NCI-H526 treated with DMSO at 0.1 percent for 48 hours (cell line): ENCODE results near the gene SH3BGRL.

ENCODE experiments used
- DNase-seq: peaks from one replicate; lab custom pipeline; 2025; lab: John Stamatoyannopoulos, UW

The SH3BGRL gene

DNA sequence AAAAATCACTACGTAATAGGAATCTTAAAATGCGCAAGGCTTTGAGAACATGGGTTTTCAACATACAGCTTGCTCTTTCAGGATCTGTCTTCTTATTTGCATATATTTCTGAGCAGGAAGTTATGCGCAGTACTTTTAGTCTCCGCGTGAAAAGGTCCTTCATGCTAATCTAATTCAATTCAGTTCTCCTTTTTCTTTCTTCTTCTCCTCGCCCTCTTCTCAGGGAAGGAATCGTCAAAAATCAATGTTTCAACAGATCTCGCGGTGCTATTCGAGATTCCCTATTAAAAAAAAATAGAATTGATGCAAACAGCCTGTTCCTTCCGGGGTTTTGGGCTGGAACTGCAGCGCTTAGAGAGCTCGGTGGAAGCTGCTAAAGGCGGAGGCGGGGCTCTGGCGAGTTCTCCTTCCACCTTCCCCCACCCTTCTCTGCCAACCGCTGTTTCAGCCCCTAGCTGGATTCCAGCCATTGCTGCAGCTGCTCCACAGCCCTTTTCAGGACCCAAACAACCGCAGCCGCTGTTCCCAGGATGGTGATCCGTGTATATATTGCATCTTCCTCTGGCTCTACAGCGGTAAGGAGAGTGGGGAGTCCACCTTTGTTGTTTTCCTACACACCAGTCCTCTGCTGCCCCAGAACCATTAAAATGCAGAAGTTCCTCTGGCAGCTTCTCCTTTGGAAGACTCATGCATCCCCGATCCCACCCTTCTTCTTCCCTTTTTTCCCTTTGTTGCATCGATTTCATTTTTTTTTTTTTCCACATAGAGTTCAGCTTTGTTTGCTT, at the start of gene SH3BGRL, which contains the start of gene HMGN5:
Gene SH3BGRL, plus strand, starts transcription at position 432 of the 785 bp plus-strand sequence. Its CDS starts 99 bp downstream, at position 531.
Gene HMGN5, minus strand, starts transcription at position 243 of the 785 bp plus-strand sequence. CDS start 80,364 bp downstream, outside the sequence.
- DNase-seq = peak; percentile 74

DNA sequence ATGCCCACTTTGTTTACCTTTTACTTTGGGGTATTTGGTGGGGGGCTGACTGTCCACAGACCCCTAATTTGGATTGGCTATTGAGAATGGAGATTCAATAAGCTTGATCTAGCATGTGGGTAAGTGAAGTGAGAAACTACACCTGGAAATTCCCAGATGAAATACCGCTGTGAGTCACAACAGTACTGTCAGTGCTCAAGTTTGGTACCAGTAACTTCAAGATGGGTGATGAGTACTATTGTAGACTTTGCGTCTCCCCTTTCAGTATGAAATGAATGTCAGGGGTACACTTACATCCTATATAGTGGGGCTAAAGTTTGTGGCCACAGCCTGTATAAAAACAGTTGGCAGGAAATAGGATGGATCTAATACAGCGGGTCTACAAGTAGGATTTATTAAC, 33.5 kb upstream of the SH3BGRL start:
- DNase-seq = no peak

DNA sequence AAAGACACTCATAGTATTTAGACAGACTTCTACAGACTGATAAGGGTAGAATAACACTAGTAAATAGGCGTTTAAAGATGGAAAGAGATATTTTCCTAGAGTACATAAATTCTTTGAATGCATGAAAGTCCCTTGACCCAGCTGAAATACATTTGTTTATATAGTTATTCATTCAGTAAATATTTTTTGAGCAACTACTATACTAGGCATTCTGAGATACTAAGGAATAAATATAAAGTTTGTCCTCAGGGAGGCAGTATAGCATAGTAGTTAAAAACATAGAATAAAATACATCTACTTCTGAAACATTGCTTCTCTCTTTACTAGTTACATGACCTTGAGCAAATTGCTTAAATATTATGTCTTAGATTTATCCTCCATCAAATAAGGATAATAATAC, 27.6 kb upstream of the SH3BGRL start:
- peak; percentile 1 for DNase-seq

DNA sequence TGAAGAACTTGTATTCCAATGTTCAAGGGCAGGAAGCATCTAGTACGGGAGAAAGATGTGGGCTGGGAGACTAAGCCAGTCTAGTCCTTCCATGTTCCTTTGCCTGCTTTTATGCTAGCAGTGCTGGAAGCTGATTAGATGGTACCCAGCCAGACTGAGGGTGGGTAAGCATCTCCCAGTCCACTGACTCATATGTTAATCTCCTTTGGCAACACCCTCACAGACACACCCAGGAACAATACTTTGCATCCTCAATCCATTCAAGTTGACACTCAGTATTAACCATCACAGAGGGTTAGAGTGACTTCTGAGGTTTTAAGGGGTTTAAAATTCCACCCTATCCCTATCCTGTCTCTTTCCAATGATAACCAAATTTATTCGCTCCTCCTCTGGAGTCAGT, 6.6 kb upstream of the SH3BGRL start:
- DNase-seq = no peak

DNA sequence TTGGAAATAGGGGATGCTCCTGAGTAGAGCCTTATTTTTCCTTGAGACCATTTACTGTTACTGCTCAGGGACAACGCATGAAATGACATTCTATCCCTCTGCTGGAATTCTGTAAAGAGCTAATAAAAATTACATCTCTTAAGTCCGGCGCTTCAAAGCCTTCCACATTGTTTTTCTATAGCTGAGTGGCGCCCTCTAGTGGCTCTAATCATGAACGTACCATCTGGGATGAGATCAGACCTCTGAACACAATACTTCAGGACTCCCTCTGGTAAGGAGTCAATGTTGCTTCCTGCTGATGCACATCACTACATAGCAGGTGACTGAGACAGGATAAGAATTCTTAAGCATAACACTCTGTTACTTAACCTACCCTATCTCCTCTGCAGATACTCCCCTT, 6.2 kb upstream of the SH3BGRL start:
- peak; percentile 32 for DNase-seq

DNA sequence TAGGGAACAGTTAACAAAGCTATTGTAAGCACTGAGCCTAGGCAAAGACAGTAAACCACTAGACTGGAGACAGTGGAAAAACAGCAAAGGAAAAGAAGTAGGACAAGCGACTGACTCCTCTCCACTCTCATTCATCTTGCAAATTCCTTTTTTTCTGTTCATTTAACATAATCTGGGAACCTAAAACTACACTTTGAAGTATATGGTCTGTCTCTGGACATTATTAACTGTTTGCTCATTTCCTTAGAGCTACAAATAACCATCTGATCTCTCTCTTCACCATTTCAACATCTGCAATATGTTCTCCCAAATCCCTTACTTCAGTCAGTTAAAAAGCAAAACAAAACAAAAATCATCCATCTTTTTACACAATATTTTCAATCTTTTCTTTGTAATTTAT, 831 bp upstream of the SH3BGRL start:
- no peak for DNase-seq

DNA sequence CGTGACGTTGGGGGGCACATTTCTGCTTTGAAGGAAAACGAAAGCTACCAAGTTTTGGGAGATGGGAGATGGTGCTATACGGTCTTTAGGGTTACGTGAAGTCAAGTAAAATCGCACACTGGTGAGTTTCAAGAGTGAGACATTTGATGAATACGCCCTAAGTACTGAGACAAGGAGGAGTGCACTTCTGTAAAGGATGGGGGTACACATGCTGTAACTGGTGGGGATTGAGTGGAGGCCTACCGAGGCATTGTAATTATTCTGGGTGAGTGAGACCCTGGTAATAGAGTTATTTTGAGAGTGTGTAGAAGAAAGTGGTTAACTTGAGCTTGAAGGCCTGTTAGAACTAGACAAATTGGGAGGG, 536 bp downstream of the SH3BGRL start:
- no peak for DNase-seq

DNA sequence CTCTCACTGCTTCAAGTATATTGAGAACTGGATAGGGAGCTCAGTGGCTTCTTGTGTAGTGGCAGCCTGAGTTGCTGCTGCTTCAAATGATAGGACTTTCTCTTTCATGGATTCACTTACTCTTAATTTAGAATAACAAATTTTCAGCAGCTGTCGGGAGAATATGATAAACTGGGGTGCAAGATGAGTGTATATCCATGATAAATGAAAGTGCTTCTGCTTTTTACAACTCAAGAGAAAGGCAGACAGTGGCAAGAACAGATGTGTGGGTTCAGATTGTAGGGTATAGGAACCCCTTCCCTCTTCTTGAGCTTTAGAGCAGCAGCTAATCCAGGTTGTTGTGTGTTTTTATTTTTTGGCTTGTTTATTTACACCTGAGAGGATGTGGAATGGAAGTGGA, 1.0 kb downstream of the SH3BGRL start:
- no peak for DNase-seq

DNA sequence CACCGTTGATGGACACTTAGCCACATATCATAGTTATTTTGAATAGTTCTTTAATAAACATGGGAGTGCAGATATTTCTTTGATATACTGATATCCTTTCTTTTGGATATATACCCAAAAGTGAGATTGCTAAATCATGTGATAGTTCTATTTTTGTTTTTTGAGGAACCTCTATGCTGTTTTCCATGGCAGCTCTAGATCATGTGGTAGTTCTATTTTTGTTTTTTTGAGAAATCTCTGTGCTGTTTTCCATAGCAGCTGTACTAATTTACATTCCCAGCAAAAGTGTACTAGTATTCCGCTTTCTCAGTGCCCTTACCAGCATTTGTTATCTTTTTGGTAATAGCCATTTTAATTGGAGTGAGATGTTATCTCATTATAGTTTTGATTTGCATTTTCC, 3.6 kb downstream of the SH3BGRL start:
- DNase-seq = peak; percentile 45

DNA sequence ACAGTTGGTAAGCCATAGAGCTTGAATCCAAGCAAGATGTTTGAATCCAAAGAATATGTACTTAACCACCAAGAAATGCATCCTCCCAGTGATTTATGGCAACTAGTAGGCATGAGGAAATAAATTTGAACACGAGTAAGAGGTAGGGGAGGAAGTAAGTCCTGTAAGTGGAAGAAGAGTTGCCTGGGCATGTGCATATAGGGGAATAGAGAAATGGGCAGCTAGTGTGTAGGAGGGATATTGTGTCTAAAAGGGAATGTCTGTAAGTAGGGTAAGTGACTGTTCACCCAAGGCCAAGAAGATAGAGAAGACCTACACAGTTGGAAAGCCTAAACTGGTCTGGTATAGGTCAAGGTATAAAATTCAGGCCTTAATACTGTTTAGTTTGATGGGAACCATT, 4.6 kb downstream of the SH3BGRL start:
- DNase-seq = no peak

DNA sequence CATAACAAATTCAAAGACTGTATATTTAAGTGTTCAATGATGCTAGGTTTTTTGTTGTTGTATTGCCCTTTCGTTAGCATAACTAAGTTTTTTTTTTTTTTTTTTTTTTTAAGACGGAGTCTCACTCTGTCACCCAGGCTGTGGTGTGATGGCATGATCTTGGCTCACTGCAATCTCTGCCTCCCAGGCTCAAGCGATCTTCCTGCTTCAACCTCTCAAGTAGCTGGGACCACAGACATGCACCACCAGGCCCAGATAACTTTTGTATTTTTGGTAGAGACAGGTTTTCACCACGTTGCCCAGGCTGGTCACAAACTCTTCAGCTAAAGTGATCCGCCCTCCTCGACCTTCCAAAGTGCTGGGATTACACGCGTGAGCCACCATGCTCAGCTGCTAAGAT, 7.0 kb downstream of the SH3BGRL start:
- no peak for DNase-seq

DNA sequence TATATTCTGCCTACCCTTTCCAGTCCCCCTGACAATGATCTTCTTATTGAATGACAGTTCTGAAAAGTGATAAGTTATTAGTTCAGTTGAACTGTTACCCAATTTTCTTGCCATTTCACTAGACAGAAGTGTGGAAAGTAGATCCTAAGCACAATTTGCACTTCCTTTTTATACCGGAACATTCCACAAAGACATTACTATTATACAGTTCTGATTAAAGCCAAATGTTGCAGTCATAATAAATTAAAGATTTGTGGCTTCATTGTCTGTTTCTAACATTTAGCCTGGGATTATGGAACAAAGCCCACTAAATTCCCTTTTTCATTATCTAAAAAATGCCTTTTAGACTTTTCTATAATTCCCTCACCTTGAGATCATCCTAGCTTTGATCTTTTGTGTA, 13.8 kb downstream of the SH3BGRL start:
- DNase-seq = no peak

DNA sequence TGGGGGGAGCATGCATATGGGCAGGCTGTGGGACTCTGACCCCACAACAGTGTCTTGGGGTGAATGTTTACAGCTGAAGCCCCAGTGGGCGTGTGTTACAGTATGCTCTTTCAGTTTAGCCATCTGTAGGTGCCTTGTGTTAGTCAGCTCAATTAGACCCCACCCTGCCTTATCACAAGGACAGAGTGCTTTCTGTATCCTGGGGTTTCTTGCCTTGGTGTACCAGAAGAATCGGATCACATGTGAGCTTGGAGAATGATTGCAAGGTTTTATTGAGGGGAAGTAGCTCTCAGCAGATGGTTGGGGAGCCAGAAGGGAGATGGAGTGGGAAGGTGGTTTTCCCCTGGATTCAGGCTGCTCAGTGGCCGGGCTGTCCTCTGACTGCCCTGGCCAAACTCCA, 27.3 kb downstream of the SH3BGRL start:
- DNase-seq = no peak

DNA sequence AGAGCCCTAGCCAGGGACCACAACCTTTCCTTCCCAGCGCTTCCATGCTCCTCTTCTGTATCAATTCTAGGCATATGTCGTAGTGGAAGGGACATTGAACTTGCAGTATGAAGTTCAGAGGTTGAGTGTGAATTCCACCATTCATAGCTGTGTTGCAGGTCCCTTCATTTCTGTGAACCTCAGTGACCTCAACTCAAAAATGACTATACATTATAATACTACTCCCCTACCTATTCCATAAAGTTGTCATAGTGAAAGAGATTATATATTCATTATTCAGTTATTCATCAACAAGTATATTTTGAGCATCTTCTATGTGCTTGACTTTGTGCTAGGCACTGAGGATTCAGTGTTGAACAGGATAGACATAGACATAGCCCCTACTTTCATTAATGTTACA, 28.0 kb downstream of the SH3BGRL start:
- no peak for DNase-seq

DNA sequence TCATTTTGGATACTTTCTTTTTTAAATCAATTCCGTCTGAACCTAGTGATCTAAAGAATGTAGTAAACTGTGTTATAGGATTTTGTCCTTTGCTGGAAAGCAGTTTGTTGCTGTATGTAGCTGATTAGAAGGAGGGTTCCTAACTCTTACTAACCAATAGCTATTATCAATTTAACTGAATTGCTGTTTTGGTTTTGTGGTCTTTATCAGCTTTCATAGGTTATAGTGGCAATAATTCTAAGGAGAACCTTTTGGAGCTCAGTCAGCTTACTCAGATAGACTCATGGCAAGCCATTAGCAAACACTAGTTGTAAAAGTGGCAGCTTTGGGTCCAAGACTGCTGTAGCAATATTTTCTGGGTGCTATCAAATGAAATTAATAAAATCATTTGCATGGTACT, 29.6 kb downstream of the SH3BGRL start:
- DNase-seq = no peak

DNA sequence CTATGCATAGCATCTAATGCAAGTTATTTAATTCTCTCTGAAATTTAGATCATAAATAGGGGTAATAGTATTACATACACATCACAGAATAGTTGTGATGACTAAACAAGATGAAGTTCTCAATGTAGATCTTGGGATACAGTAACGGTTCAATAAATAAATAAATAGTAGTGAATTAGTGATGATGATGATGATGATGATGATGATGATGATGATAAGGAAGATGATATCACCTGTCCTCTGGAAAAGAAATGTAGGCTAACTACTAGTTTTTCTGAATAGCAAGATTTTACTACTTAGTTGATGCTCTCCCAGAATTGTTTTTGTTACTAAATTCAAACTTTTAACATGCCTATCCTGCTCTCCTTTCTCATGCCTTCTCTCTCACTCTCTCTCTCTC, 30.3 kb downstream of the SH3BGRL start:
- DNase-seq = no peak

DNA sequence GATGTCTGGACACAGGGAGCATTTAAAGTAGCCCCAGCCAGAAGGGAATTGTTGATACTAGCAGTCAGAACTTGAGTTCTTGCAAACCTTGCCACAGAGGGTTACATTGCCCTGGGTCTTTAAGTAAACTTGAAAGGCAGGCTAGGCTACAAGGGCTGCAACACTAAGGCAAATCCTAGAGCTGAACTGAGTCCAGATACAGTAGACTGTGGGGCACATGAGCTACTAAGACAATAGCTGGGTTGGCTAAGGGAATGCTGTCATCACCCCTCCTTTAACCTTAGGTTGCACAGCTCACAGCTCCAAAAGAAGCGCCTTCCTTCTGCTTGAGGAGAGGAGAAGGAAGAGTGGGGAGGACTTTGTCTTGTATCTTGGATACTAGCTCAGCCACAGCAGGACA, 35.6 kb downstream of the SH3BGRL start:
- DNase-seq = no peak

DNA sequence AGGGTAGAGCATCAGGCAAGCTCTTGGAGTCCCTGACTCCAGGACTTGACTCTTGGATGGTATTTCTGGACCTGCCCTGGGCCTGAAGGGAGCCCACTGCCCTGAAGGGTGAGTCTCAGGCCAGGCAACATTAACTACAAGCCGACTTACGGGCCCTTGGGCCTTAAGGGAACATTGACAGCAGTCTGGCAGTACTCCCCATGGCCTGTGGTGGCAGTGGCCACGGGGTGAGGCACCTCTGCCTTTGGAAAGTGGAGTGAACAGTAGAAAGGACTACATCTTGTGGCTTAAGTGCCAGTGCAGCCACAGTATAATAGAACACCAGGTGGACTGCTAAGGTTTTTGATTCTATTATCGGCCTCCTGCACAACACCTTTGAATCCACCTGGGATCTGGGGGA, 36.3 kb downstream of the SH3BGRL start:
- DNase-seq = no peak

DNA sequence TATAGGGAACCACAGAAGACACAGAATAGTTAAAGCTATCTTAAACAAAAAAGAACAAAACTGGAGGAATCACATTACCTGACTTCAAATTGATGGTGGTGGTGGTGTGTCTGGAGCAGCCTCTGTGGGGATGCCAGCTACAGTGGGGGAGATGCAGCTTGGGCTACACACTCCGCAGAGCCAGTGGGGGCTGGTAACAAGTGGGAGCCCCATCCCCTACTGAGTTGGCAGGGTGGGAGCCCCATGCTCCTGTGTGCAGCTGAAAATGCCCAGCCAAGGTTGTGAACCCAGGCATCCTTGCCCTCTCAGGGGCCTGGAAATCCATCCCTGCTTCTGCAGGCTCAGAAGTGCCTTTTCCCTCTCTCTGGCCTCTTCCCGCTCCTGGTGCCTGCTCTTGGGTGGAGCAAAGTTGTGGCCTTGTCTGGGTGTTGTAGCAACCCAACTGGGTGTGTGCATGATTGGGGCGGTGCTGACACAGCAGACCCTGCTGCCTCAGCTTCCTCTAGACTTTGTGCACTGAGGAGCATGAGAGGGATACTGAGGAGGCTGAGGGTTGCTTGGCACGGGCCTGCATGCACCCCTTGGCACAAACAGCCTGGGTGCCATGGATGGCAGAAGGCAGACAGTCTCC, 38.9 kb downstream of the SH3BGRL start:
- DNase-seq = no peak

DNA sequence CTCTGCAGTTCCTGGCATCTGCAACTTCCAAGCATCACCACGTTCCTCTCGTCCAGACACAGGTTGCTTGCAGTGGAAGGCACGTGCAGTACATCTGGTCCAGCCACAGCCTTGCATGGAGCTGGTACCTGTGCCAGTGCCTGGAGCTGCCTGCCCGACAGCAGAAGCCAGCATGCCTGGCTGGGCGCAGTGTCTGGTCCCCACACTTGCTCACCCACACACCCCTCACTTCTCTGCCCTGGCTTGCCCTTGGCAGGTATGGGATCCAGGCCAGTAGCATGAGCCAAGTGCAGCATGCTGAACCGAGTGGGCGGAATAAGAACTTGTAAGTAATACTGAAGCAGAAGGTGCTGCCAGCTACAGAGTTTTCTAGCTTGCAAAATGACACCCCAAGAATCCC, 39.9 kb downstream of the SH3BGRL start:
- no peak for DNase-seq

DNA sequence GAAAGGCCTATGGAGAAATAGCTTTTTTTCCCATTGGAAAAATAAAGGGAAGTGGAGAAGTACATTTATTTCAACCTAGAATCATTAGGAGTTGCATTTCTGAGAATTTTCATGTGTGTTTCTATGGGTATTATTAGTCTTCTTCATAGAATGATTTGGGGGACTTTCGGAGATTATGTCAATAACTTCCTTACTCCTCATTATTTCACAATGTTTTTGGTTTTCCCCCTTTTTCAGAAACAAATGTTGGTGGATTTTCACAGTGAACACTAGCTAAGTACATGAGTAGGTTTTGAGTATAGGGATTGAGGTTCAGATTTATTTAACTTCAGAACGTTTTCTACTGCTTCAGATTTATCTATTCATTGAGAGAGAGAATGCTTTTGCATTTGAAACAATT, 54.0 kb downstream of the SH3BGRL start:
- DNase-seq = no peak

DNA sequence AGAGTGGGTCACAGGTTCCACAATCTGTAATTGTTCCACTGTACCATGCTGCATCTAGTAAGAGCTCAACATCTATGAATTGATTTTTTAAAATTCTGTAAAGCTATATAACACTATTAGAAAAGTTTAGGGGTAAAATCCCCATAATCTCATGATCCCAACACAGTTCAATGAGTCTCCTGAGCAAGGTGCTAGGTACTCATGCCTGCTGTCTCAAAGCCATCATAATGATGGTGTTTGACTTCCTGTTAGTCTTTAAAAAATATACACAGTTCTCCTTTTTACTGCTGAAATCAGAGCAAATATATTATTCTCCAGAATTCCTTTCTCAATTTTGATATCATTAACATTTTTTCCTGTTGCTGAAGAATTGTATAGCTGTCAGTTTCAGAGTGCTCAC, 55.9 kb downstream of the SH3BGRL start:
- DNase-seq = no peak

DNA sequence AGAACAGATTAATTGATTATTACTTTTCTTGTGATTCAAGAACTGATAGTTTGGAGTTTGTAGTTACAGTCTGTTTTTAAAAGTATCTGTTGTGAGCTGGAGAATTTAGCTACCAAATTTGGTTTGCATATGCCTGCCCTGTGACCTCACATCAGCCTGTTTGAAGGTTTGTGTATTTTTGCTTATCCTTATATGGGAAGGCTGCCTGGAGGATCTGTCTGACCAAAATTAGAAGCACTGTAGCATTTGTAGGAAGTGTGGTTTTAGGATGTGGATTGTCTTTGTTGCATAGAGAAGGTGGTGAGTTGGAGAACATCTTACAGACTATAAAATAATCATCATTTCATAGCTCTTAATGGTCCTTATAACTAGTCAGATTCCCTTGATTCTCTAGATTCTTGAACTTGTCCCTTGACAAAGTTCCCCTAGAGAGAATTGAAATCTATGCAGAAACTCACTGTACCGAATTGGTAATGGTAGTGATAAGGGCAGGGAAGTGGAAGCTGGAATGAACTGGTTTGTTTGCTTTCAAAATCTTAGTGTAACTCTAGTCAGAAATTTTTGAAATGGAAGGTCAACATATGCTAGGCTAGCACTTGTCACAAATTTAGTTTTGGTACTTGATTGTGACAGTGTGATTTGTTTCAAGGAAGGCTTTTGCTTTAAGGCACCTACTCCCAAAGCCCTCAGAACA, 57.3 kb downstream of the SH3BGRL start:
- no peak for DNase-seq
